ENCODE data around the gene CAPN10.

DNA sequence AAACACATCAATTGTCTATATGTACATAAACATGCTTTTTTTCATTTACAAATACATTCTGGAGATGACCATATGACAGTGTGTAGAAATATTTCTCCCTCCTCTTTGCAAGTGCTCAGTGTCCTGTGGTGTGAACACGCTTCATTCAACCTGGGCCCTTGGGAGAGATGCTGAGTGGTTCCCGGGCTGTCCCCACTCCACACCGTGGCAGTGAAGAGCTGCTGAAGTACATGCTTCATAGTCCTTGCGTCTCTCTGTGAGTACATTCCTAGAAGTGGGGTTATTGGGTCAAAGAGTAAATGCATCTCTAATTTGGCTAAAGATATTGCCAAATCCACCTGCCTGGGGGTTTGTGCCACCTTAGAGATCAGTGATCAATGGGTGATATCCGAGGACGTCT lies 32.2 kb downstream of the CAPN10 start:
- TF ChIP-seq, protein P1, sequence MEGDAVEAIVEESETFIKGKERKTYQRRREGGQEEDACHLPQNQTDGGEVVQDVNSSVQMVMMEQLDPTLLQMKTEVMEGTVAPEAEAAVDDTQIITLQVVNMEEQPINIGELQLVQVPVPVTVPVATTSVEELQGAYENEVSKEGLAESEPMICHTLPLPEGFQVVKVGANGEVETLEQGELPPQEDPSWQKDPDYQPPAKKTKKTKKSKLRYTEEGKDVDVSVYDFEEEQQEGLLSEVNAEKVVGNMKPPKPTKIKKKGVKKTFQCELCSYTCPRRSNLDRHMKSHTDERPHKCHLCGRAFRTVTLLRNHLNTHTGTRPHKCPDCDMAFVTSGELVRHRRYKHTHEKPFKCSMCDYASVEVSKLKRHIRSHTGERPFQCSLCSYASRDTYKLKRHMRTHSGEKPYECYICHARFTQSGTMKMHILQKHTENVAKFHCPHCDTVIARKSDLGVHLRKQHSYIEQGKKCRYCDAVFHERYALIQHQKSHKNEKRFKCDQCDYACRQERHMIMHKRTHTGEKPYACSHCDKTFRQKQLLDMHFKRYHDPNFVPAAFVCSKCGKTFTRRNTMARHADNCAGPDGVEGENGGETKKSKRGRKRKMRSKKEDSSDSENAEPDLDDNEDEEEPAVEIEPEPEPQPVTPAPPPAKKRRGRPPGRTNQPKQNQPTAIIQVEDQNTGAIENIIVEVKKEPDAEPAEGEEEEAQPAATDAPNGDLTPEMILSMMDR (IDR thresholded peaks at IDR 0.05) = no peak
- no peak for TF ChIP-seq POLR2A (IDR thresholded peaks at IDR 0.05)
- TF ChIP-seq POLR2AphosphoS5 (IDR thresholded peaks at IDR 0.05) = no peak

All from breast epithelium (tissue), 3 donors.